Lung microvascular endothelial cell (primary cell): ENCODE data around the gene CUX1. TPM values are rescaled to one million over a fixed set of nuclear protein-coding genes. Genes with fewer than 3 reads are reported as not detected.

Experiments
- DNase-seq, 2 donors: peaks; one replicate each; pipeline versions ENCODE4 v3.0.0 to v3.0.0-alpha.2; 2010; ENCODE audit warnings: low read depth in 2 of 2
- total RNA-seq: library from RNA; depleted of rRNA; stranded (reverse); fragments of >200 nt; gene quantifications from 2 replicates; pipeline ENCODE4 v1.2.1, GENCODE V29; 2014

The CUX1 gene
- total RNA-seq, 1 donor from 2014 or later = 22.8 TPM

- no peak for DNase-seq
These were observed 278.0 kb downstream of the CUX1 start for GRCh38 chr7:102095321-102096011.

DNA sequence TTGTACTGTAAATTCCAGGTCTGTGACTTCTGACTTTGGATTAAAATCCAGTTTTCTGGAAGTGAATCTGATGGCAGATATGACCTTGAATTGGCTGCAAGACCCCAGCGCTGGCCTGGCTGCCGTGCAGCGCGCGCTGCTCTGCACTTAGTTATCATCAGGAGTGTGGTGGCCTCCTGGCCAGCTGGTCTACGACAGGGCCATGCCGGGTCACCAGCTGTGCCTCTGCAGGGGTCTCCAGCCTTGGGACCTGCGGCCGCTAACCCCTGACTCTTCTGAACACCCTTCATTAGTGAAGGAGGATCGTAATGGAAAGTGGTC, 278.5 kb downstream of the CUX1 start:
- no peak for DNase-seq

DNA sequence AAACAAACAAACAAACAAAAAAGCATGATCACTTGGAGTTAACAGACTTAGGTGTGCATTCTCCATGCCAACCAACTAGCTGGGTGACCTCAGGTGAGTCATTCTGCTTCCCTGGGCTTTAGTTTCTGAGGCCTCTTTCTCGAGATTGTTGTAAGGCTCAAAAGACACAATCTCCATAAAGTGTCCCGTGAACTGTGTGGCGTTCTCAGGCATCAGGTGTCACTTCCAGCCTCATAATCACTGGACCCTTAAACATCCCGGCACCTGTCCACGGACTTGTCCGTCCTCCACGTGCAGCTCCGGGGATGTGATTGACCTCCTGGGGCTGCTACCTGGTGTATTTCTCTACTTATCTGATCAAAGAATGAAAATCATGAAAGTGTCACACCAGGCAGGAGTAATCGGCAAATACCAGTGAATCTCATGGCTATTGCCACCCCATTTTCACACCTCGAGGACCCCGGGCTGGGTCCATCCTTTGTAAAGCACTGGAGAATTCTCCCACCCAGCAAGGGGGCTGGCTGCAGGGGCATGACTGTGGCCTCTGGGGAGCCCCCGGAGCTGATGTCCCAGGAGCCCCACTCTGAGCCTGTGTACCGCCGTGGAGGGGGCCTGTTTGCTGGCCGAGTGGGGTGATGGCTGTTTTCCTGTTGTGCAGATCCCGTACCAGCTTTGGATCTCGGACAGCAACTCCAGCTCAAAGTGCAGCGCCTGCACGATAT, 279.4 kb downstream of the CUX1 start:
- DNase-seq = no peak

DNA sequence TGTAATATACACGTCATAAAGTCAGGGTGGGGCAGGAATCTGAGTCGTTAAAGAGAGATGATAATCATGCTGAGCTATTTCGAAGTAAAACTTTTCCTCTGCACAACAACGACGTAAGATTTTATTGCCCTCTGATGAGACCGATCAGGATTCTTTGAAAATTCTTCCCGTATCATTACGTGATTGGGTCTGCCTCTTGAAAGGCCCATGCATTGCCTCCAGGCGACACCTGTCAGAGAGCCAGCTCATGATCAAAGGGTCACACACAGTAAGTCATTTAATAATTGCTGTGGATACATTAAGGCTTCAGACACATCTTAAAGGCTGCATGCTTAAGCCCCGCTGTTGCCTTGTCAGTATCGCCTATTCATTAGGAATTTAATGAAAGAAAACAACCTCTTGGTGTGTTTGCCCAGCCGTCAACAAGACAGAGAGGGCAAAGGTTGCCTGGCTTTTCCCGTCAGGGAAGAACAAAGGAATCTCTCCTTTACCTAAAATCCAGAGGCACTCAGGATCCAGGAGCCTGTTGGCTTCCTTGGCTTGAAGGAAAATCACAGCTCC, 280.3 kb downstream of the CUX1 start:
- DNase-seq = no peak

DNA sequence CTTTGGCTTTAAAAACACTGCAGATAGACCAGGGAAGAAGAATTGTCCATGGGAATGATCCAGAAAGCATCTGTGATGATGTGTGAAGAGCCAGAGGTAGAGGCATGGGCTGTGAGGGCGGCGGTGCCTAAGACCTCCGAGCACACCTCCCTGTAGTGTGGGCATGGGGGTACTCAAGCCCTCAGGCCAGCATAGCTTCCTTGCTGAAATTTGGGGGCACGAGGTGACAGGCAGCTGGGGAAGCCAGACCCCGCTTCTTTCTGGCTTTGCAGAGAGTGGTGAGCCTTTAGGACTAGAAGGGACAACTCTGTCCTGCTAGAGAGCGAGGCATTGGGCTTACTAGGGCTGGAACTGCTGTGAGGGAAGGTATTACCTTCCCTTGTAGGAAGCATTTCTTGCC, 281.6 kb downstream of the CUX1 start:
- no peak for DNase-seq

- no peak for DNase-seq
These were observed 282.0 kb downstream of the CUX1 start for GRCh38 chr7:102099474-102099873.

DNA sequence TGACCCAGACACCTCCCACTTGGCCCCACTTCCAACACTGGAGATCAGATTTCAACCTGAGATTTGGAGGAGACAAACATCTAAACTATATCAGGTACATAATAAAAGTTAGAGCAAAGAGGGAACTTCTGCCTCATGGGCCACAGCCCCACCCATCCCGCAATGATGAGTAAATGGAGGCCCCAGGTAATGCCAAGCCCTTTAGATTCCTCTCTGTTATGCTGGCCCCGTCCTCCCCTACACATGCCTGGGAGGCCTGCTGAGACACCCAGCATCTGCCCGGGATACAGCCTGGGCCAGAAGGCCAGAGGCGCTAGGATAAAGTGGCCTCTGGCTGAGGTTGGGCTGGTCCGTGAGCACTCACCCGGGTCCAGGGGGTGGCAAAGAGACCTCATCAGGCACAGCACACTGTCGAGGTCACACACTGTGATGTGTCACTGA, 283.7 kb downstream of the CUX1 start:
- no peak for DNase-seq

- DNase-seq = no peak
These were observed 284.5 kb downstream of the CUX1 start for GRCh38 chr7:102101926-102102325.

- no peak for DNase-seq
These were observed 285.6 kb downstream of the CUX1 start for GRCh38 chr7:102103027-102103372.

- DNase-seq = no peak
These were observed 286.8 kb downstream of the CUX1 start for GRCh38 chr7:102104245-102104644.

- DNase-seq = no peak
These were observed 289.2 kb downstream of the CUX1 start for GRCh38 chr7:102106625-102107024.

DNA sequence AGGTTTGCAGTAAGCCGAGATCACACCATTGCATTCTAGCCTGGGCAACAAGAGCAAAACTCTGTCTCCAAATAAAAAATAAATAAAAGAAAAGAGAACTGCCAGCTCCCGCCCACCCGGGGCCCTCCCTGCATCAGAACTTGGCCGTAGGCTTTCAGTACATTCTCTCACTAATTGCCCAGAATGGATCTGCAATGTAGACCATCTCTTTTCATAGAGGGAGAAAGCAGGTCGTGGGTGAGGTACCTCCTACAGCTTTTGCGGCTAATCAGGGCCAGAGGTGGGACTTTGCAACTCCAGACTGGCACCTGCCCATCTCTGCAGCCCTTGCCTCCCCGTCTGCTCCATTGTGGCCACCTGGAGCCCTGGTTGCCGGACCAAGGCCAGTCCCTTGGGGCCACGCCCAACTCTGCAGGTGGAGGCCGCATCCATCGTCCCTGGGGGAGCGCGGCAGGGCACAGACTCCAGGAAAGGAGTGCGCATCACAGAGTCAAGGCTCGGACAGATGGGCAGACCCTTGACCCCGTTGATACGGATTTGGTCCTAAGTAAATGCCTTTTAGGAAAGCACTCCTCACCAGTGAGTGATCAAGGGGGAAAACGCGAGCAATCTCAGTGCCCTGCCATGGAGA, 290.2 kb downstream of the CUX1 start:
- DNase-seq = no peak

DNA sequence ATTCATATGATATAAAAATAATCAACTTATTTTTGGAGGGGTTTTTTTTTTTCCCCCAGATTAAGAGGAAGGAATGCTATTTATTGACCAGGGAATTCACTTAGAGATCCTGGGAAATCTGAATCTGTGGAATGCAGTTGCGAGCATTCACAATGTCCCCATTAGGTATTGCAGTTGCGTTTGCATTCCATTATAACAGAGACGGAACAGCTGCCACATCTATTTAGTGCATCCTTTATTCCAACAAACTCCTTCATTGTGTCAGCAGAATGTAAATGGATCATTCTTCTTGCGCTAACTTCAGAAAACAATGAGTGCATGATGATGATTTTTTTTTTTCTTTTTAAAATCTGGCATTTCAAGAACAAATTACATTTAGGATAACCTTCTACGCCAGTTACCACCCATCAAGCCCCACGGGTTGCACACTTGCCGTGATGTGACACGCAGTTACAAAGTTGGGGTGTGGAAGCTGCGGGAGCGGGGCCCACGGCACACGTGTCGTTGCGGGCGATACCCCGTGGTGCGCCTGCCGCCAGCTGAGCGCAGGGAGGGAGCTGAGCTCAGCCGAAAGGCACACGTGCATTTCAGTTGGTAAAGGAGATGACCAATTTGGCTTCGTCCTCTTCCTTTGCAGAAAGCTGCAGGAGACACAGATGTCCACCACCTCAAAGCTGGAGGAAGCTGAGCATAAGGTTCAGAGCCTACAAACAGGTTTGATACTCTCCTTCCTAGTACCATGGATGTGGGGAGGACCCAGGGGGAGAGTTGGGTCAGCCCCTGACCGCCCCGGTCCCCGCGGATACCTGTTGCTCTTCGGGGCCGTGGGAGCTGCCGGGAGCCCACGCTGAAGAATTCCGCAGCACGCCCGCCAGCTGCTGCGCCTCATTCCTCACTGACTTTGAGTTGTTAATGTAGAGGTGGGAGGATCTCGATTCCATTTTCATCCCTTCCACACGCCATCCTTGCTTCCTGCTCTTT, 293.9 kb downstream of the CUX1 start:
- no peak for DNase-seq

GRCh38 chr7:102115181-102115580, 297.8 kb downstream of the CUX1 start:
- DNase-seq = no peak

- no peak for DNase-seq
These were observed 298.5 kb downstream of the CUX1 start for GRCh38 chr7:102115931-102116330.

DNA sequence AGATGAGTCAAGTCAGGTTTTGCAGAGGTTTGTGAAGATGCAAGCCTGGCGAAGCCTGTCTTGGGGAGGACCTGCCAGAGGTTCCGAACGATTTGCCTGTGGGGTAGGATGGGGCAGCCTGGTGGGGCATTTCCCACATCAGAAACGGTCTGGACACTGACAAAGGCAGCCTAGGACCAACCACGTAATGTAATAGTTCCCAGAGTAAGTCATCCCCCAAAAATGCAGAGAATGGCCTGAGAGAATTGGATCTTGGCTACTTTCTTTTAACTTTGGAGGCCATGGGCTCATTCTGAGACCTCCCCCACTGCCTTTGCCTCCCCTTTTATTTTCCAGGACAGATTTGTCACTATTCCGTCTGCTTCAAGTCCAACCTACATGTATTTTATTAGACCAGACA, 300.3 kb downstream of the CUX1 start:
- no peak for DNase-seq

- DNase-seq = no peak
These were observed 301.8 kb downstream of the CUX1 start for GRCh38 chr7:102119213-102119651.

GRCh38 chr7:102119925-102120324, 302.5 kb downstream of the CUX1 start:
- no peak for DNase-seq

GRCh38 chr7:102120666-102121195, 303.3 kb downstream of the CUX1 start:
- DNase-seq = no peak

GRCh38 chr7:102122026-102122425, 304.6 kb downstream of the CUX1 start:
- peak; percentile 35 to 42 for DNase-seq

GRCh38 chr7:102125127-102125596, 307.7 kb downstream of the CUX1 start:
- DNase-seq = peak in 1 of 2 donors; percentile 53
